Tibial artery (tissue), 4 donors: ENCODE data around the gene SIX4.
A peak's percentile ranks its signal among the peaks of the same experiment; 100 is the strongest.

ENCODE experiments used
- DNase-seq, 2 donors: peaks; one replicate each; pipeline ENCODE4 v3.0.0-alpha.2; 2019
- H3K27ac ChIP-seq, 2 donors: fragments of 200-600 bp; sonication (generic) in 1 of 2; 1 replicate in 1 of 2; 2 replicates in 1 of 2; pipeline ENCODE4 v1.5.1; 2018 to 2019; ENCODE audit warnings: mild to moderate bottlenecking in 1 of 2
- H3K27me3 ChIP-seq, 2 donors: fragments of 200-600 bp; sonication (generic) in 1 of 2; one replicate each; pipeline versions ENCODE4 v1.5.1 to v1.6.0; 2016 to 2019
- H3K36me3 ChIP-seq, 3 donors: fragments of 200-600 bp; sonication (generic) in 2 of 3; one replicate each; pipeline ENCODE4 v1.5.1; 2016 to 2019; ENCODE audit warnings: mild to moderate bottlenecking in 2 of 3
- H3K4me1 ChIP-seq, 4 donors: fragments of 200-600 bp; sonication (generic) in 2 of 4; 1 replicate in 3 of 4; 2 replicates in 1 of 4; pipeline ENCODE4 v1.5.1; 2016 to 2019
- H3K4me3 ChIP-seq, 2 donors: fragments of 200-600 bp; sonication (generic) in 1 of 2; 1 replicate in 1 of 2; 2 replicates in 1 of 2; pipeline ENCODE4 v1.5.1; 2018 to 2019; ENCODE audit warnings: mild to moderate bottlenecking in 2 of 2
- H3K9me3 ChIP-seq, 3 donors: fragments of 200-600 bp; sonication (generic) in 1 of 3; one replicate each; pipeline ENCODE4 v1.5.1; 2016 to 2019
- CTCF ChIP-seq, 2 experiments: fragments of 200-600 bp in 1 of 2; fragments of 450-650 bp in 1 of 2; IDR thresholded peaks; one replicate each; pipeline ENCODE4 v1.5.1; 2017 to 2019; ENCODE audit warnings: antibody characterized with exemption in 2 of 2, mild to moderate bottlenecking in 1 of 2, moderate library complexity in 1 of 2
- intact Hi-C: fragments of 100-400 bp; cut with DNase I; formaldehyde crosslinking; loops from one replicate; pipeline ENCODE4 v1.15.0; 2023; ENCODE audit warnings: low total_unique reads

The SIX4 gene

GRCh38 chr14:60723907-60724618 is at the start of gene SIX4:
SIX4 (minus strand) TSS chr14:60724351; CDS start chr14:60724074, 277 bp downstream.
- peak within 1 kb of the TSS; percentile 71 to 76 for H3K4me3 ChIP-seq
- intact Hi-C loops: loop anchor here (5.0 kb wide), 1 partner anchor 72 kb away; no protein-coding TSS in a partner anchor
- no peak for TF ChIP-seq CTCF (IDR thresholded peaks at IDR 0.05)
- H3K27ac ChIP-seq: peak within 1 kb of the TSS; percentile 77 to 88
- no peaks in the 10 kb centered on the region for H3K9me3 ChIP-seq
- no peaks in the 10 kb centered on the region for H3K36me3 ChIP-seq
- H3K4me1 ChIP-seq: peaks cover 0 to 22% (median 9%) of the 10 kb centered on the region in 4 donors
- DNase-seq: peak; percentile 67 to 86
- H3K27me3 ChIP-seq: peaks cover 0 to 3% of the 10 kb centered on the region in 2 donors

GRCh38 chr14:60773558-60773957 is 49.4 kb upstream of the SIX4 start:
- intact Hi-C loops: no loop called here
- Histone ChIP-seq H3K27me3 (no peaks in the 10 kb centered on the region), H3K9me3 (no peaks in the 10 kb centered on the region), H3K27ac (no peak overlapping the region), H3K4me3 (no peak overlapping the region), H3K4me1 (peaks cover 0 to 28% (median 8%) of the 10 kb centered on the region in 4 donors), H3K36me3 (no peaks in the 10 kb centered on the region)
- TF ChIP-seq CTCF (IDR thresholded peaks at IDR 0.05): no peak
- no peak for DNase-seq

GRCh38 chr14:60771117-60771516 is 47.0 kb upstream of the SIX4 start:
- Histone ChIP-seq H3K27ac (no peak overlapping the region), H3K4me1 (peaks cover 0 to 13% (median 2%) of the 10 kb centered on the region in 4 donors), H3K27me3 (no peaks in the 10 kb centered on the region), H3K9me3 (no peaks in the 10 kb centered on the region), H3K4me3 (no peak overlapping the region), H3K36me3 (no peaks in the 10 kb centered on the region)
- TF ChIP-seq CTCF (IDR thresholded peaks at IDR 0.05): no peak
- intact Hi-C loops: no loop called here
- DNase-seq: no peak

- Histone ChIP-seq H3K4me3 (no peak overlapping the region), H3K9me3 (no peaks in the 10 kb centered on the region), H3K4me1 (peaks cover 0 to 4% (median 0%) of the 10 kb centered on the region in 4 donors), H3K36me3 (no peaks in the 10 kb centered on the region), H3K27me3 (no peaks in the 10 kb centered on the region), H3K27ac (no peak overlapping the region)
- intact Hi-C loops: no loop called here
- TF ChIP-seq CTCF (IDR thresholded peaks at IDR 0.05): no peak
- no peak for DNase-seq
Observed at GRCh38 chr14:60768602-60769001, 44.5 kb upstream of the SIX4 start.

GRCh38 chr14:60760644-60761364 is 36.7 kb upstream of the SIX4 start:
- Histone ChIP-seq H3K36me3 (no peaks in the 10 kb centered on the region), H3K27ac (no peak overlapping the region), H3K4me3 (no peak overlapping the region), H3K27me3 (no peaks in the 10 kb centered on the region), H3K4me1 (peaks cover 0 to 21% (median 7%) of the 10 kb centered on the region in 4 donors), H3K9me3 (no peaks in the 10 kb centered on the region)
- DNase-seq: no peak
- intact Hi-C loops: no loop called here
- TF ChIP-seq CTCF (IDR thresholded peaks at IDR 0.05): no peak
